MM.1S (cell line): Measurements from ENCODE around the gene ABCC12.

Experiments
- EZH2 ChIP-seq: fragments of 300-600 bp; sonication (generic); optimal IDR thresholded peaks from 2 replicates; pipeline ENCODE3; 2017; ENCODE audit warnings: low read depth, mild to moderate bottlenecking, antibody characterized with exemption, low read length, mixed read lengths
- TF ChIP-seq, protein P1 (sequence below): fragments of 300-600 bp; sonication (generic); IDR thresholded peaks from 2 replicates; pipeline ENCODE4 v1.5.1; 2016; ENCODE audit warnings: antibody characterized with exemption, low read length, mixed read lengths

GRCh38 chr16:48117217-48118105, 38.3 kb downstream of the ABCC12 start:
- TF ChIP-seq EZH2, result no peak
- TF ChIP-seq, protein P1, sequence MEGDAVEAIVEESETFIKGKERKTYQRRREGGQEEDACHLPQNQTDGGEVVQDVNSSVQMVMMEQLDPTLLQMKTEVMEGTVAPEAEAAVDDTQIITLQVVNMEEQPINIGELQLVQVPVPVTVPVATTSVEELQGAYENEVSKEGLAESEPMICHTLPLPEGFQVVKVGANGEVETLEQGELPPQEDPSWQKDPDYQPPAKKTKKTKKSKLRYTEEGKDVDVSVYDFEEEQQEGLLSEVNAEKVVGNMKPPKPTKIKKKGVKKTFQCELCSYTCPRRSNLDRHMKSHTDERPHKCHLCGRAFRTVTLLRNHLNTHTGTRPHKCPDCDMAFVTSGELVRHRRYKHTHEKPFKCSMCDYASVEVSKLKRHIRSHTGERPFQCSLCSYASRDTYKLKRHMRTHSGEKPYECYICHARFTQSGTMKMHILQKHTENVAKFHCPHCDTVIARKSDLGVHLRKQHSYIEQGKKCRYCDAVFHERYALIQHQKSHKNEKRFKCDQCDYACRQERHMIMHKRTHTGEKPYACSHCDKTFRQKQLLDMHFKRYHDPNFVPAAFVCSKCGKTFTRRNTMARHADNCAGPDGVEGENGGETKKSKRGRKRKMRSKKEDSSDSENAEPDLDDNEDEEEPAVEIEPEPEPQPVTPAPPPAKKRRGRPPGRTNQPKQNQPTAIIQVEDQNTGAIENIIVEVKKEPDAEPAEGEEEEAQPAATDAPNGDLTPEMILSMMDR, result peak; percentile 66
